Epithelial cell of prostate (primary cell): ENCODE data around the gene EDNRA.
"Not testable (repeated sequence)": the region's sequence is repeated elsewhere in the genome, so short reads cannot be mapped to it uniquely, and the experiment has no call there.

Source experiments
- DNase-seq: peaks from one replicate; pipeline ENCODE4 v3.0.0-alpha.2; 2011; ENCODE audit warnings: low read depth, low spot score
- H3K27ac ChIP-seq: fragments of 450-650 bp; 2 replicates; pipeline ENCODE4 v1.5.1; 2017; ENCODE audit warnings: mild to moderate bottlenecking

EDNRA gene

DNA sequence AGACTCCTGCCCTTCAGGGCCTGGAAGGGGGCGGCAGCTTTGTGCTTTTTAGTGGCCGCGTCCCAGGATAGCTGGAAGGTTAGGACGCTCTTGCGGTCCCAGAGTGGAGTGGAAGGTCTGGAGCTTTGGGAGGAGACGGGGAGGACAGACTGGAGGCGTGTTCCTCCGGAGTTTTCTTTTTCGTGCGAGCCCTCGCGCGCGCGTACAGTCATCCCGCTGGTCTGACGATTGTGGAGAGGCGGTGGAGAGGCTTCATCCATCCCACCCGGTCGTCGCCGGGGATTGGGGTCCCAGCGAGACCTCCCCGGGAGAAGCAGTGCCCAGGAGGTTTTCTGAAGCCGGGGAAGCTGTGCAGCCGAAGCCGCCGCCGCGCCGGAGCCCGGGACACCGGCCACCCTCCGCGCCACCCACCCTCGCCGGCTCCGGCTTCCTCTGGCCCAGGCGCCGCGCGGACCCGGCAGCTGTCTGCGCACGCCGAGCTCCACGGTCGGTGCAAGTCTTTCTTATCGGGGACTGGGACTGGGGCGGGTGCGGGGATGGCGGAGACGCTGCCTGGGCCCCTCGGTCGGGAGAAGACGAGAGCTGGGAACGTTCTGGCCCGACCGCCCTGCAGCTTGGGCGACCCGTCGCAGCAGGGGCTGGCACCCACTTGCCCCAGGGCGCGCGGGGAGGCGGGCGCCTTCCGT, at the start of gene EDNRA:
Gene EDNRA (plus strand): TSS at position 207 of the 686 bp plus-strand sequence. CDS start 4,585 bp downstream, outside the sequence.
- no peak within 1 kb of the TSS for H3K27ac ChIP-seq
- DNase-seq, result no peak

DNA sequence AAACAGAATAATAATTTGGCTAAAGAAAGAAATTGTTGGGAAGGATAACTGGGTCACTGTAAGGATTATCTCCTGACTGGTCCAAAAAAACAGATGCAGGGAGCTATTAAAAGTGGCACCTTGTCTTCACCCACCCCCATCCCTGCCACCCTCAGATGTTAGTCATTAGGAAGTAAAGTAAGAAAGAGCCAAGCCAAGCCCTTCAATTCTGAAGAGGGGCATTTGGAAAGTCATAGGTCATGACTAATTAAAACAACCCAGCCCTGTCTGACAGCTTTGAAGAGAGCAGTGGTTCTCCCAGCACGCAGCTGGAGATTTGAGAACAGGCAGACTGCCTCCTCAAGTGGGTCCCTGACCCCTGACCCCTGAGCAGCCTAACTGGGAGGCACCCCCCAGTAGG, 46.5 kb upstream of the EDNRA start:
- DNase-seq, H3K27ac ChIP-seq: not testable (repeated sequence)

DNA sequence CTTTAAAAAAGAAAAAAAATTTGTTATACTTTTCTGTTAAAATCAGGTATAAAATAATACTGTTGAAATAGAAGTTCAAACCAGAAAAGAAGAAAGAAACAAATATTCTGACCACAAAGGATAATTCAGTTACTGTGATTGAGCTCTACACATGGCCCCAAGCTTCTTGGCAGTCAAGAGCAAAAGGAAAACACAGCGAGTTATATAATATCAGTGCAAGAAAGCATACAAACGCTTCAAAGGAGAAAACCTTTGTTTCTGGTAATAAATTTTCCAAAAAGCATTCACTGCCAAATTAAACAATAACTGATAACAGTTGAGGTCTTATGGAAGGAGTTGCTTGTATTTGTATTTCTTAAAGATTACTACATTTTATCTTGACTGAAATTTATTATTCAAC, 40.5 kb upstream of the EDNRA start:
- no peak overlapping the region for H3K27ac ChIP-seq
- no peak for DNase-seq

DNA sequence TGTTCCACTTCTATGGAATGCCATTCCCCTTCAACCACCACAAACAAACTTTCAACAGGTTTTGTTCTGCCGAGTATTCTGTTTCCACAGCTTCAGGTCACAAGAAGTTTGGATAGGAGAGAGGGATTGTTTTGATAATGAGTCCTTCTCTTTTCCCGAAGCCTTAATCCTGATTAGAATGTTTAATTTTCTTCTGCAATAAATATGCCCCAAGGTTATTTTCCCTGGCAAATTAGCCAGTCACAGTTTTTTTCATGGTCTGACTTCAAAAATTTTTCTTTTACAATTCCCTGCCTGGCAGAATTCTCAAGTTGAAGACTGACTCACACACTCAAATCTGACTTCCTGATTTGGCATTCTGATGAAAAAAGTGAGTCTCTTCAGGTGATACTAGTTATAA, 33.1 kb upstream of the EDNRA start:
- peak overlapping the region; percentile 44 for H3K27ac ChIP-seq
- no peak for DNase-seq

DNA sequence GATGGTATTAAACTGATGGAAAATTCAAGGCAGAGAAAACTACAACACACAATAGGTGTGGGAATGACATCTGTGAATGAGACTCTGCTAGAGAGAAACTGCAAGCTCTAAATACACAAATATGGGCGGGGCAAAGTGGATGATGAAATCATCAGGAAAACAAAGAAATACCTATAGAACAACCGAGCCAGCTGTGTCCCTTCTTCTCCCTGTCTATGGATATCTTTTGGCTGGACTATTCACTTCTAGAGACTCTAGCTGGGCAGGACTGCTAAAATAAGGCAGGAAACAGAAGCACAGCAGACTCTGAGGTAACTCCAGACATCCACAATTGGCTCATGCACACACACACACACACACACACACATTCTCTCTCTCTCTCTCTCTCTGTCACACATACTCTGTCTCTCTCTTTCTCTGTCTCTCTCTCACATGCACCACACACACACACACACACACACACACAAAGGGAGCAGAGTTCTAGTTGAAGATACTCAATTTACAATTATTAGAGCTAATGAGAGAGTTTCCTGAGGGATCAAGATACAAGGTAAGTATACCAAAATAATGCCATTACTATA, 27.2 kb upstream of the EDNRA start:
- H3K27ac ChIP-seq, result peak overlapping the region; percentile 79
- DNase-seq, result peak; percentile 37

DNA sequence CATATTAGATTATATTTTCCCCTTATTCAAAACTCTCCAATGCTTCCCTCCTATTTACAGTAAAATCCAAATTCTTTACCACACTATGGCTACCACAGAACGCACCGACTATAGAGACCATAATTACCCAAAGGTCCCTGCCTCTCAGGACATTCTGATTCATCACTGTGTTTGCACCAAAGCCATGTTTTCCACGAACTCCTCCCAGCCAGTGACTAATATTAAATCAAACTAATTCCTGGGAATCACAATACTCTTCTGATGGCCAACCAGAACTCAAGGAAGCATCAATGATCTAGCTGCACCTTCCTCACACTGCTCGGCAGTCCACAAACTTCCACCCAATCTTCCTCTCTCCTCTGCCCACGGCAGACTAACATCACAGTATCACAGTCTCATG, 24.2 kb upstream of the EDNRA start:
- DNase-seq, result no peak
- H3K27ac ChIP-seq, result no peak overlapping the region

DNA sequence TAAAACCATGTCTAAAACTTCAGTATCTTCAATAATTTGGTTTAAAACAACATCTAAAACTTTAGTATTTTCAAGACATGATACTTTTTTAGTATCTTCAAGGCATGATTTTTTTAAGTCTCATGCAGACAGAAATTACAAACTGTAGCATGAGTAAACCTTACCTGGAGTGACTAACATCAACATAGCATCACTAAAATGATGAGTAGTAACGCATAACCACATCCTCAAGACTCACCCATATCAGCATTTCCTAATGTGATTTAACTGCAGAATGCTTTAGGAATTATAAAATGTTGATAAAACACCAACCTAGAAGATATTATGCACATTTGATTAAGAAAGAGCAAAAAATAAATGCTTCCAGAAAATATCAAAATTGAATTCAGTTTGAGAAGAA, 19.7 kb upstream of the EDNRA start:
- peak overlapping the region; percentile 37 for H3K27ac ChIP-seq
- peak; percentile 53 for DNase-seq

DNA sequence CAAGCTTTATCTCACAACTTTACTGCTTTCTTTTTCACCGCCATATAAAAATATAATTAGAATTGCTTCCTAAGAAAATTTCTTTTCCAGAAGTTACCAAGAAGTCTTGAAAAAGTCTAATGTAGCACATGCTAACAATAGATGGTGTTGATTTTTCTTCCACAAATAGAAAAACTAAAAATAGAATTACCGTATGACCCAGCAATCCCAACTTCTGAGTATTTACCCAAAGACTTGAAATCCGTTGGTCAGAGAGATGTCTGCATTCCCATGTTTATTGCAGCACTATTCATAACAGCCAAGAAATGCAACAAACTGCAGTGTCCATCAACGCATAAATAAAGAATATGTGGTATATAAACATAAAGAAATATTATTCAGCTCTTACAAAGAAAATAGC, 17.8 kb upstream of the EDNRA start:
- H3K27ac ChIP-seq, result no peak overlapping the region
- no peak for DNase-seq

DNA sequence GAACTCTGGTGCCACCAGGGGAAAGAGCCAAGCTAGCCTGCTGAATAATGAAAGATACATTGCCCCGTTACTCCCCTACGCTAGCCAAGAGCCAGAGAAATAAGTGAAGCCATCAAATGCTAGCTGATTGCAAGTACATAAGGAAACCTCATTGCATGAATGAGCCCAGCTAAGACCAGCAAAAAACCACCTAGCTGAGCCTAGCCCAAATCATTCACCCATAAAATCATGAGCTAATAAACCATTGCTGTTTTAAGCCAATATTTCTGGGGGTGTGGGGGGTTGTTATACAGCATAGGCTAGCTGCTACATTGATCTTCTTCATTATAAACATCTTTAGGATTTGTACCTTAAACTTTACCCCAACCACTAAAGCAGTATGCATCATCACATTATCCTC, 15.4 kb upstream of the EDNRA start:
- H3K27ac ChIP-seq, result no peak overlapping the region
- no peak for DNase-seq

DNA sequence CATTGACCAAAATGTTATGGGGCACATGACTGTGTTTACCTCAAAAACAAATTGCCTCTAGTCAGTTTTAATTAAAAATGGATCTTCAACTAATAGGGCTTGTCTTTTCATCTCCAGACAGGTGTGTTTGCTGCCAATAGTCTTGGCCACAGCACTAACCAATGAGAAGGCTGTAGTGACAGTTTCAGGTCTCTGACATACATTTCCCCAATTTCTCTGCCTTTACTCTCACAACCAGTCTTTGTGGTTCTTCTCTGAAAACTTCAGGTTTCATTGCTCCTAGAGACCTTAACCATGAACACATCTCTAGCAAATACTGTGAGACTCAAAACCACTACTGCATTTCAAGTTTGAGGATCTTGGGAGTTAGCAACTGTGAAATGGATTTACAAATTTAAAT, 3.5 kb upstream of the EDNRA start:
- H3K27ac ChIP-seq, result no peak overlapping the region
- no peak for DNase-seq

DNA sequence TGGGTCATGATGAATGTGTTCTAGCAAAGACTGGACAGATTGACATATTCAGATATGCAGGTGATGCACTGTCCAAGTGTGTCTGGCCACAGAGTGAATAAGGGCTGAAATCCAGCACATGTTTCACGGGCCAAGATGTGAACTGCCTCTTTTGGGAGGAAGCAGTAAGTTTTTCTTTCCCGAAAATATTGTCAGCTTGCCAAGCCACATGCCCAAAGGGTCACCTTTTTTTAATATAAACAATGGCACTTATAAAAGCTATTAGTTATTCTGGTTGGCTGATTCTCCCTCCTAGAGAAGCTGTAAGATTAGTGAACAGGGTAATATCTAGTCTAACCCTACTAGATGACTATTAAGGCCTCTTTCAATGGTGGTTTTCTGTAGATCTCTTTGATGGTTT, 1.5 kb upstream of the EDNRA start:
- DNase-seq, result no peak
- H3K27ac ChIP-seq, result no peak overlapping the region

DNA sequence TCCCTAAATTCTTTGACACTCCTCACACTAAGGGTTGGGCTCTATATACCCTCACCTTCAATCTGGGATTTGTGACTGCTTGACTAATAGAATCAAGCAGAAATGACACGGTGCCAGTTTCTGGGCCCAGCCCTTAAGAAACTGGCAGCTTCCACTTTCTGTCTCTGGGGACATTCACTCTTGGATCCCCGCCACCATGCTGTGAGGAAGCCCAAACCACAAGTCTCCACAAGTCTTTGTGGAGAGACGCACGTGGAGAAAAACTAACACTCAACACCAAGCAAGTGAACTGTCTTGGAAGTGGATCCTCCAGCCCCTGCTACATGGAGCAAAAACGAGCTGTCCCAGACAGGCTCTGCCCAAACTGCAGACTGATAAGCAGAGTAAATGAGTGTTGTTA, 1.1 kb upstream of the EDNRA start:
- no peak overlapping the region for H3K27ac ChIP-seq

DNA sequence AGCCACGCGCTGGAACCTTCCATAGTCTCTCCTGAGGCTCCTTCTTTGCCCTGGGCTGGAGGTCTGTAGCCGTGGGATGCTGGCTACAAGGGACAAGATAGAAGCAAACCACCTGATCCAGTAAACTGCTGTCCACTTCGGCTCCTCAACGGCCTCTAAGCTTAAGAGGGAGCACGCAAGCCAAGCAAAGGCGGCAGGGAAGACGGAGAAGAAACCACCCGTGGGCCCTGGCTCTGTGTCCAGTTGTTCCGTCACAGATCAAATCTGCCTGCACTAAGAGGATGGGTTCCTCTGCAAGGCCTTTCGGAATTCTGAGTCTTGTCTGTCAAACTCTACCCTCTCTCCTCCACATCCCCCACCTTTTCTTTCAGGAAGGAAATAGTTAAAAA, 401 bp upstream of the EDNRA start:
- DNase-seq, result no peak
- H3K27ac ChIP-seq, result no peak overlapping the region

More for the DNA sequence above, 1.1 kb upstream of the EDNRA start:
- DNase-seq, result peak; percentile 49

DNA sequence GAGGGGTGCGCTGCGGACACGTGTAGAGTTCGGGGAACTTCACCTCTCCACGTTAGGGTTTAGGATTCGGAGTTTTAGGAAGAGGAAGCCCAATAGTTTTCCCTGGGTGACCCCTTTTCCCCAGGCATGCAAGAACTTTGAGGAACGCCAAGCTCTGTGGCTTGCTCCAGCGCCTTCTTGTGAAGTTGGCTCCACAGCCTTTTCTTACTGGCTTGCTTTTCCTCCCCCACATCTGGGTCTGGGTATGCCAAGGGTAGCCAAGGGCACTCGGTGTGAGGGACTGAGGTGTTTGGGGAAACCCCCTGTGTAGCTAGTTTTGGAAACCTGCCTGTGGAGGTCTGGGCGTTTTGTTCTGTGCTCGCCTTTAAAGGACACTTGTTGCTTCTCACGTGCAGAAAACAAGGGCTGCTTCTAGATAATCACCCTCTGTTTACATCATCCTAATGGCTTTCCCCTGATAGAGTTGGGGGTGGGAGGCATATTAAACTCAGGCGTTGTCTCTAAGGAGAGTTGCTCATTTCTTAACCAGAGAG, 746 bp downstream of the EDNRA start:
- no peak overlapping the region for H3K27ac ChIP-seq

DNA sequence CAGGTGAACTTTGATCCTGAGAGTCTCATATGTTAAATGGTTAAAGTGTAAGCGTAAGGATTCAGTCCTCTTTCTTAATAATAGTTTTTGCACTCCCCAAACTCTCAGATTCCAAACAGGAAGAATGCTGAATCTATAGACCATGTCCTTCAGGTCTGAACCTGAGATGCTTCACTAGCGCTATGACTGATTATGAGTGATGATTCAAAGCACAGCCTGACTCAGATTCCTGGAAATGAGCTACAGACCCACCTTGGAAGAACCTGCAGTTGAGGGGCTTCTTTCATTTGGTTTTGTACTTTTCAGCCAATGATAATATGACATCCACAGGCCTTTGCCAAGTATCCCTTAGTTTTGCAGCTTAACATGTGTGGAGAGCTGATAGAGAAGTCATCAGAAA, 1.4 kb downstream of the EDNRA start:
- H3K27ac ChIP-seq, result no peak overlapping the region
- DNase-seq, result no peak

More for the DNA sequence above, 746 bp downstream of the EDNRA start:
- no peak for DNase-seq

DNA sequence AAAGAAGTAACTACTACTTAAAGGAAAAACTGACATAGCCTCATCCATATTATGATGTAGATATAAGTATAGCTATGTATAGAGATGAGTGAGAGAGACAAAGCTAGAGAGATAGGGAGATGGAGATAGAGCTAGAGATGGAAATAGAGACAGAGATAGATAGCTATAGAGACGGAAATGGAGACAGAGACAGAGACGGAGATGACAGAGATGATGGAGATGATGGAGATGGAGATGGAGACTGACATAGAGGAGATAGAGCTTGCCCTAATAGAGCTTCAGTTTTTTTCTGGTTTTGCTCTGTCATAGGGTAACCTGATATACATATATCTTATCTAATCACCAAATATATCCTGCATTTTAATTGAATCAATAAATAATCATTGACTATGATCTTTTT, 4.3 kb downstream of the EDNRA start:
- no peak overlapping the region for H3K27ac ChIP-seq
- no peak for DNase-seq

DNA sequence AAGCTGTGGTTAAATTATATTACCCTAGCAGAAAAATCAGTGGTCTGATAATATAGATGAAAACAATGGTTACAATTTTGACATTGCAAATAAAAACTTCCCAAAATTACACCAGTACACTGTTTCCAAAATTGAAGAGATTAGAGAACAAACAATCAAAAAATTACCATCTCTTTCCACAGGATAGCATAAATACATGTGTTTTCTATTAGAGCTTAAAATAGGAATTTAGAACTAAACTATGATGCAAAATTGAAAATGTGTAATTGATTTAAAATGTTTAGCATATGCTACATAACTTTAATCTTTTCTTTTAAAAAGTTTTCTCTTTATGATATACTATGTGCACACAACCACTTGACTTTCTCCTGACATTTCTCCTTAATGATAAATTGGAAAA, 6.7 kb downstream of the EDNRA start:
- no peak overlapping the region for H3K27ac ChIP-seq
- no peak for DNase-seq

DNA sequence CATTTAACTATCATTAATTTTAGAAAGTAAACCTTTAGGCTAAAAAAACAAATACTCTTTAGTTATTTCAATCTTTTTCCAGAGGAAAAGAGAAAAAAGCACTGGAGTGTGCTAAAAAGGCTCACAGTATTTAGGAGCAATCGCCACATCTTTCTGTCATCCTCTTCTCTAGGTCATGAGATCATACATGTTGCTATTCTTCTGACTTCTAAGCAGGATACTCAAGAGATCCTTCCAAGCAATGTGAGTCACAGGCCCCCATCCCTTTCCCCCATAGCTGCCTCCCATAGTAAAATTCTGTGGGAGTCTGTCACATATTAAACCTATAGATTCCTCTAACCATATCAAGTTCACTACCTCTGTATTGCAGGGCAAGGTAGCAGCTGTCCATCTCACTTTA, 7.7 kb downstream of the EDNRA start:
- H3K27ac ChIP-seq, result no peak overlapping the region
- DNase-seq, result no peak

DNA sequence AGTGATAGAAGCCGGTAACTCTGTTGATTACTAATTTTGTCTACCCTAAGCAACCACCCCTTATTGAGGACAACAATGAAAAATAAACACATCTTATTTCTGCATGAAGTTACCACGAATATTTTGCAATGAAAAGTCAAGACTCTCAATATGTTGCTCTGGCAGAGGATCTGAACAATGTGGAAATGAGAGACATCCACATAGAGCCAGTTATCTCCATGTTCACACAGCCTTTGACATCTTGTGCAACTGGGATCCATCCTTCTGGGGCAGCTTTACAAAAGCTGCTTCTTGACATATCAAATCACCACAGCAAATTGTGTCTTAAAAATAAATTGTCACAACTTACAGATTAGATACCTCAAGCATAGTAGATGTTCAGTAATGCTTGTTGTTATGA, 10.2 kb downstream of the EDNRA start:
- DNase-seq, result no peak
- no peak overlapping the region for H3K27ac ChIP-seq

DNA sequence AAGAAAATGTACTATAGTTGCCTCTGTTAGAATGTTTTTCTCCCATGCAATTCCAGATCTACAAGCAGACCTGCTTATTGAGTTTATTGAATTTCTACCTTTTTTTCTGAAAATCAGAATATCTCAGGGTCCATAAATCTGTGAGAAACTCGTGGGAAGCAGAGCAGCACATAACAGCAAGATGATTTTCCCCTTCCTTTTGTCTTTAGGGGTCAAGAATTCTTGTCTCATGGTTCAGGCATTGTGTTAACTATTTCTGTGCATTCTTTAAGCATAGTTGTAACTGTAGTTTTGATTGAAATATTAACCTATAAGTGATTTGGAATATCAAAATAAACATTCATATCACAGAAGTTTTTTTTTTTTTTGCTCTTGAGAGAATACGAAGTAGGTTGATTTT, 11.4 kb downstream of the EDNRA start:
- no peak overlapping the region for H3K27ac ChIP-seq
- no peak for DNase-seq

DNA sequence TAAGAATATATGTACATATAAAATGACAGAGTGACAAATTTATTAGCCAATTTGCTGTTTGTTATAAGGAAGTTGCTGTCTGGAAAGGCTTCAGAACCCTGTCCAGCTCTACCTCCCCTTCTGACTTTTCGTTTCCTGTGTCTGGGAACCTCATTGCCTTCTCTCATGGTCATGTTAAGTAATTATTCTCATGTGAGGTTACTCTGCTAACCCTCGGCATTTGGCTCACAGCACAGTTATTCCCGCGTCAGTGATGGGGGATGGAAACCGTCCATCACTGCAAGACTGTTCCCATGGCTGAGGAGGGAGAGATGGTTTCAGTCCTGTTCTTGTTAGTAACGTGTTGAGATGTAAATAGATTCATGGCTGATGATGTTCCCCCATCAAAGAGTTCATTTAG, 11.9 kb downstream of the EDNRA start:
- no peak overlapping the region for H3K27ac ChIP-seq
- DNase-seq, result no peak

DNA sequence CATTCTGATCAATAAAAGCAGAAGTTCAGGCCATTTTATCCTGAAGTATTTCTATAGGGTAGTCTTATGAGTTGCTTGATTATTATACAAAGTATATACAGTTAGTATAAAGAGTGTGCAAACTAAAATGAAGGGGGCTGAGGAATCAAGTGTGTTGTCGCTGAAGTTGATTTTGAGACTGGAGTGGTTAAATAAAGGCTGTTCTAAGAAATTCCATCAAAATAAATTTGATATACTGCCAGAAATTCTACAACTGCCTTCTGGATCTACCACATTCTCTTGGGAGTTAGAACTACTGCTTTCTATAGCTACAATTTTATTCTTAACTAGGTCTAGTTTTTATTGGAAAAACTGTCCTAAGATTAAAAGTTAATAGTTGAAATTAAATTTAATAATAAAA, 12.4 kb downstream of the EDNRA start:
- H3K27ac ChIP-seq, result no peak overlapping the region
- DNase-seq, result no peak
